SK-N-SH (cell line): Measurements from ENCODE around the gene CBFA2T2. TPM values are rescaled to one million over a fixed set of nuclear protein-coding genes. Genes with fewer than 3 reads are reported as not detected.

Experiments
- CTCF ChIA-PET: fragments of 300-600, 350-600 bp; formaldehyde crosslinking; extraction: SDS; loops from one replicate; lab custom pipeline; 2021; lab: Yijun Ruan, JAX
- POLR2A ChIA-PET: fragments of 350-600 bp; sonication (Branson Sonifier 250); formaldehyde crosslinking; extraction: SDS; loops from one replicate; lab custom pipeline; 2020; ENCODE audit warnings: antibody characterized with exemption, inconsistent platforms; lab: Yijun Ruan, JAX
- DNase-seq: peaks from one replicate; pipeline ENCODE4 v3.0.0; 2012
- H2AFZ ChIP-seq: fragments of 200-600 bp; sonication (generic); 2 replicates; pipeline ENCODE4 v1.8.1; 2016; ENCODE audit warnings: antibody characterized with exemption, mild to moderate bottlenecking, low read depth
- H3F3A ChIP-seq: fragments of 200-600 bp; sonication (generic); replicated peaks from 2 replicates; pipeline ENCODE3; 2016; ENCODE audit warnings: antibody characterized with exemption, mild to moderate bottlenecking; ENCODE audit not compliant: insufficient read depth
- H3K27ac ChIP-seq, 2 experiments: fragments of 200-500 bp in 1 of 2; fragments of 200-600 bp in 1 of 2; sonication (Bioruptor generic) in 1 of 2; sonication (generic), shearing (Covaris generic) in 1 of 2; 2 replicates each; pipeline versions ENCODE4 v1.5.1 to v1.6.1; 2014 to 2016; ENCODE audit warnings: low read depth in 2 of 2, inconsistent platforms in 1 of 2, low read length in 1 of 2, mild to moderate bottlenecking in 1 of 2, mixed read lengths in 1 of 2
- H3K27me3 ChIP-seq: fragments of 200-600 bp; sonication (generic), shearing (Covaris generic); 2 replicates; pipeline ENCODE4 v1.6.1; 2016; ENCODE audit warnings: mixed run types; ENCODE audit not compliant: insufficient read depth
- H3K36me3 ChIP-seq, 2 experiments: fragments of 200-500 bp in 1 of 2; fragments of 200-600 bp in 1 of 2; sonication (Bioruptor generic) in 1 of 2; sonication (generic) in 1 of 2; replicated peaks in 1 of 2; 2 replicates each; pipeline versions ENCODE3 to v1.5.1; 2014 to 2016; ENCODE audit warnings: low read length in 1 of 2, mild to moderate bottlenecking in 1 of 2; ENCODE audit not compliant: insufficient read depth in 2 of 2, control insufficient read depth in 1 of 2
- H3K4me1 ChIP-seq, 2 experiments: fragments of 200-500 bp in 1 of 2; fragments of 200-600 bp in 1 of 2; sonication (Bioruptor generic) in 1 of 2; sonication (generic), shearing (Covaris generic) in 1 of 2; 2 replicates each; pipeline versions ENCODE4 v1.5.1 to v1.6.1; 2014 to 2016; ENCODE audit warnings: low read depth in 1 of 2, low read length in 1 of 2, mixed run types in 1 of 2; ENCODE audit not compliant: insufficient read depth in 2 of 2, control insufficient read depth in 1 of 2
- H3K4me2 ChIP-seq: fragments of 200-600 bp; sonication (generic), shearing (Covaris generic); 2 replicates; pipeline ENCODE4 v1.6.1; 2017; ENCODE audit warnings: mixed run types
- H3K4me3 ChIP-seq, 2 experiments: fragments of 200-500 bp in 1 of 2; fragments of 200-600 bp in 1 of 2; sonication (Bioruptor generic) in 1 of 2; sonication (generic), shearing (Covaris generic) in 1 of 2; 2 replicates each; pipeline versions ENCODE4 v1.5.1 to v1.8.1; 2014 to 2016; ENCODE audit warnings: low read depth in 2 of 2, inconsistent platforms in 1 of 2, low read length in 1 of 2, mild to moderate bottlenecking in 1 of 2, mixed read lengths in 1 of 2, moderate library complexity in 1 of 2
- H3K79me2 ChIP-seq: fragments of 200-600 bp; sonication (generic); 2 replicates; pipeline ENCODE4 v1.8.1; 2017; ENCODE audit warnings: mild to moderate bottlenecking; ENCODE audit not compliant: insufficient read depth
- H3K9ac ChIP-seq: fragments of 200-600 bp; sonication (generic); 2 replicates; pipeline ENCODE4 v1.6.1; 2017; ENCODE audit warnings: mixed run types
- H3K9me2 ChIP-seq: fragments of 200-600 bp; sonication (generic); 2 replicates; pipeline ENCODE4 v1.6.1; 2017; ENCODE audit warnings: mixed run types
- H3K9me3 ChIP-seq: fragments of 200-600 bp; sonication (generic); 2 replicates; pipeline ENCODE4 v1.6.1; 2017; ENCODE audit warnings: mixed run types, mild to moderate bottlenecking, moderate library complexity
- H4K20me1 ChIP-seq: fragments of 200-600 bp; sonication (generic); 2 replicates; pipeline ENCODE4 v1.6.1; 2017; ENCODE audit warnings: mild to moderate bottlenecking, mixed run types; ENCODE audit not compliant: insufficient read depth
- CHD2 ChIP-seq: fragments of 150-350 bp; IDR thresholded peaks from 2 replicates; pipeline ENCODE4 v1.6.1; 2018; ENCODE audit warnings: low read length; ENCODE audit not compliant: partially characterized antibody
- CTCF ChIP-seq: fragments of 200-600 bp; sonication (generic); IDR thresholded peaks from 2 replicates; pipeline ENCODE4 v1.6.1; 2017; ENCODE audit warnings: antibody characterized with exemption, mild to moderate bottlenecking, moderate library complexity
- EP300 ChIP-seq, 2 experiments: IDR thresholded peaks; 2 replicates each; pipeline versions ENCODE4 v1.4.0 to v1.6.1; 2012; ENCODE audit warnings: borderline replicate concordance in 1 of 2, low read depth in 1 of 2, low read length in 1 of 2
- EZH2phosphoT487 ChIP-seq: fragments of 200-600 bp; sonication (generic); IDR thresholded peaks from 2 replicates; pipeline ENCODE4 v1.6.1; 2017; ENCODE audit warnings: low read depth, mixed run types, mild to moderate bottlenecking, antibody characterized with exemption, moderate library complexity, borderline replicate concordance
- FOSL2 ChIP-seq: IDR thresholded peaks from 2 replicates; pipeline ENCODE4 v1.4.0; 2012; ENCODE audit warnings: low read depth, mild to moderate bottlenecking, moderate library complexity, borderline replicate concordance
- GATA2 ChIP-seq: sonication (generic); formaldehyde crosslinking; IDR thresholded peaks from 2 replicates; pipeline ENCODE4 v1.5.0; 2020; ENCODE audit warnings: mild to moderate bottlenecking, missing genetic modification reagents
- JUND ChIP-seq: IDR thresholded peaks from 2 replicates; pipeline ENCODE4 v1.4.0; 2012
- MEF2A ChIP-seq: IDR thresholded peaks from 2 replicates; pipeline ENCODE4 v1.4.0; 2012; ENCODE audit warnings: low read depth, borderline replicate concordance
- MXI1 ChIP-seq: IDR thresholded peaks from 2 replicates; pipeline ENCODE4 v1.6.1; 2012; ENCODE audit warnings: mild to moderate bottlenecking, low read depth, low read length, improper control_type of control experiment
- RAD21 ChIP-seq: IDR thresholded peaks from 2 replicates; pipeline ENCODE4 v1.6.1; 2012; ENCODE audit warnings: mild to moderate bottlenecking, low read length
- RCOR1 ChIP-seq: fragments of 150-350 bp; IDR thresholded peaks from 2 replicates; pipeline ENCODE4 v1.6.1; 2017; ENCODE audit warnings: antibody characterized with exemption, low read length
- RFX5 ChIP-seq: IDR thresholded peaks from 2 replicates; pipeline ENCODE4 v1.6.1; 2012; ENCODE audit warnings: mild to moderate bottlenecking, improper control_type of control experiment, low read length
- RXRA ChIP-seq: IDR thresholded peaks from 2 replicates; pipeline ENCODE4 v1.4.0; 2012; ENCODE audit warnings: low read depth, mild to moderate bottlenecking, borderline replicate concordance
- SMC3 ChIP-seq: IDR thresholded peaks from 2 replicates; pipeline ENCODE4 v1.6.1; 2012; ENCODE audit warnings: low read depth, low read length, improper control_type of control experiment
- TAF1 ChIP-seq: IDR thresholded peaks from 2 replicates; pipeline ENCODE4 v1.6.1; 2012; ENCODE audit warnings: low read depth, mild to moderate bottlenecking, low read length, moderate library complexity, borderline replicate concordance
- TCF12 ChIP-seq: IDR thresholded peaks from 2 replicates; pipeline ENCODE4 v1.4.0; 2012
- USF2 ChIP-seq: fragments of 150-350 bp; IDR thresholded peaks from 2 replicates; pipeline ENCODE4 v1.6.1; 2017; ENCODE audit warnings: antibody characterized with exemption, low read length, low read depth, borderline replicate concordance
- WGBS: methylation state at CpG from one replicate; pipeline ENCODE4 v1.1.6; 2017; ENCODE audit warnings: low lambda C conversion rate; 5-methylcytosine and 5-hydroxymethylcytosine counted together
- polyA plus RNA-seq, 3 experiments: library from polyadenylated mRNA; depleted of rRNA; stranded (reverse); fragments of >200 nt; gene quantifications; 2 replicates each; pipeline ENCODE4 v1.2.3, GENCODE V29; 2012
- TF ChIP-seq, protein P1 (sequence below): IDR thresholded peaks from 2 replicates; pipeline ENCODE4 v1.4.0; 2012; ENCODE audit warnings: low read depth, borderline replicate concordance
- TF ChIP-seq, protein P2 (sequence below): fragments of 150-350 bp; IDR thresholded peaks from 2 replicates; pipeline ENCODE4 v1.6.1; 2016; ENCODE audit warnings: mild to moderate bottlenecking, low read depth, low read length

The CBFA2T2 gene
- polyA plus RNA-seq, 1 of the 3 experiments (the other 2 are of a cell fraction) = 11.0 TPM

DNA sequence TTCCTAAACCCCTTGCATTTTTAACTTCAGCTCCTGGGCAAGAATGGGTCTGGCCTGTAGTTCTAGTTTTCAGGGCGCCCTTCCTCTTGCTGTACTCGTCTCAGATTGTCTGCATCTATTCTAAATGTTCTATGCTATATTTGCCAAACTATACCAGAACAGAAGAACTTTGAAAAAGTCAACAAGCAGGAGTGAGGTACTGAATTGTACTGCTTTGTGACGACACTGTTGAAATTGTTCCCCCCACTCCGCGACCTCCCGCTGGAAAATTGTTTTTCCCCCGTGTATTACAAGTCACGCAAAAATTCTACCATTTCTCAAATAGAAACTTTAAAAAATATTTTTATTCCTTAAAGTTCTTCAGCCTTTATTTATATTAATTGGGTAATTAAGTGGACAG lies 73.9 kb downstream of the CBFA2T2 start:
- H3K4me3 ChIP-seq = peak overlapping the region in 1 of 2 experiments; percentile 21; a peak in 2 of 4 replicates
- TF ChIP-seq MXI1 (no peak), USF2 (no peak), RCOR1 (no peak), EZH2phosphoT487 (no peak), RXRA (no peak), TCF12 (no peak), JUND (no peak), RFX5 (no peak), SMC3 (no peak), FOSL2 (no peak)
- TF ChIP-seq, protein P1, sequence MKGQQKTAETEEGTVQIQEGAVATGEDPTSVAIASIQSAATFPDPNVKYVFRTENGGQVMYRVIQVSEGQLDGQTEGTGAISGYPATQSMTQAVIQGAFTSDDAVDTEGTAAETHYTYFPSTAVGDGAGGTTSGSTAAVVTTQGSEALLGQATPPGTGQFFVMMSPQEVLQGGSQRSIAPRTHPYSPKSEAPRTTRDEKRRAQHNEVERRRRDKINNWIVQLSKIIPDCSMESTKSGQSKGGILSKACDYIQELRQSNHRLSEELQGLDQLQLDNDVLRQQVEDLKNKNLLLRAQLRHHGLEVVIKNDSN = no peak
- TF ChIP-seq, protein P2, sequence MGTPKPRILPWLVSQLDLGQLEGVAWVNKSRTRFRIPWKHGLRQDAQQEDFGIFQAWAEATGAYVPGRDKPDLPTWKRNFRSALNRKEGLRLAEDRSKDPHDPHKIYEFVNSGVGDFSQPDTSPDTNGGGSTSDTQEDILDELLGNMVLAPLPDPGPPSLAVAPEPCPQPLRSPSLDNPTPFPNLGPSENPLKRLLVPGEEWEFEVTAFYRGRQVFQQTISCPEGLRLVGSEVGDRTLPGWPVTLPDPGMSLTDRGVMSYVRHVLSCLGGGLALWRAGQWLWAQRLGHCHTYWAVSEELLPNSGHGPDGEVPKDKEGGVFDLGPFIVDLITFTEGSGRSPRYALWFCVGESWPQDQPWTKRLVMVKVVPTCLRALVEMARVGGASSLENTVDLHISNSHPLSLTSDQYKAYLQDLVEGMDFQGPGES = no peak
- no peaks in the 10 kb centered on the region for H3K27me3 ChIP-seq
- ChIA-PET POLR2A (interaction anchor here (2.6 kb wide), 1 partner anchor 13 kb away, joined by 27 read pairs; no protein-coding TSS in a partner anchor), CTCF (interaction anchor here (2.4 to 4.2 kb wide), 2 partner anchors 12 to 106 kb away, joined by 9 to 24 read pairs; no protein-coding TSS in a partner anchor)
- peaks cover 15% of the 10 kb centered on the region for H3F3A ChIP-seq
- H2AFZ ChIP-seq = no peak overlapping the region
- peaks cover 4 to 24% of the 10 kb centered on the region in 2 experiments; a peak in 3 of 4 replicates for H3K4me1 ChIP-seq
- DNase-seq = no peak
- H3K9me2 ChIP-seq = no peaks in the 10 kb centered on the region
- peaks cover 15% of the 10 kb centered on the region; the same call in 1 of the 2 replicates for H4K20me1 ChIP-seq
- no peaks in the 10 kb centered on the region for H3K36me3 ChIP-seq
- H3K79me2 ChIP-seq = peaks cover 11% of the 10 kb centered on the region; the same call in 1 of the 2 replicates
- no peaks in the 10 kb centered on the region for H3K9me3 ChIP-seq
- H3K4me2 ChIP-seq = no peak overlapping the region
- H3K9ac ChIP-seq = no peak overlapping the region
- 96% methylated on average over 8 of the region's 8 CpGs for WGBS
- H3K27ac ChIP-seq = peak overlapping the region in 1 of 2 experiments; percentile 97; a peak in 2 of 4 replicates

DNA sequence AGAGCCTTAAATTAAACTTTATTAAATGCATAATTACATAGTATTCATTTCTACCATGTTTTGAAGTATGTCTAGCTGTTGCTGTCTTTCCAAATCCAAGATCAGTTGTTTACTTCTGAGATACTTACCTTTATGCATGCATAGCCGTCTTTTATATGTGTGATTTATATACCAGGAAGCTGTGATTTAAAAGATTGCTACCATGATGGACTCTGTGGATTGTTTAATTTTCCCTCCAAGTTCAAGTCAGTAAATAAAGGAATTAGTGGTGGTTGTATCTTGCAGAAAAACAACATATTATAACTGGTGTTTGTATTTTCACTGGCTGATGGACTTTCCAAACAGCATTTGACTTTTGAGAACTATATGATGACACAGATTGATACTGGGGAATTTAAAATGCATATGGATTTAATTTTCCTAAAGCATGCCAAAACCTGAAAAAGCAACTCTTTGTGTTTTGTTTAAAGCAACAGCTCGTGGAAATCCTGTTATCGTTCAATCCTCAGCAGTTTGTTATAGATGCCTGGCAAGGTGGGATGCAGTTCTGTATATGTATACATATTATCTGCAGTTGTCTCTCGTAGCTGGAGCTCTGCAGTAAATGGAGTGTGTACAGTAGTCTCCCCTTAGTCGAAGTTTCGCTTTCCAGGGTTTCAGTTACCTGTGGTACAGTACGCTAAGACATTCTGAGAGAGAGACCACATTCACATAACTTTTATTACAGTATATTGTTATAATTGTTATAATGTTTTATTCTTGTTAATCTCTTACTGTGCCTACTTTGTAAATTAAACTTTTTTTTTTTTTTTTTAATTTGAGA lies 77.1 kb downstream of the CBFA2T2 start:
- Histone ChIP-seq H3K79me2 (peaks cover 22% of the 10 kb centered on the region; the same call in 1 of the 2 replicates), H3F3A (peaks cover 8% of the 10 kb centered on the region), H2AFZ (no peak overlapping the region), H3K4me3 (no peak overlapping the region), H3K9me2 (no peaks in the 10 kb centered on the region), H3K36me3 (peaks cover 0 to 4% of the 10 kb centered on the region in 2 experiments), H4K20me1 (peaks cover 15% of the 10 kb centered on the region; the same call in 1 of the 2 replicates), H3K9ac (no peak overlapping the region), H3K4me2 (no peak overlapping the region), H3K27me3 (no peaks in the 10 kb centered on the region), H3K9me3 (no peaks in the 10 kb centered on the region), H3K4me1 (peaks cover 2 to 35% of the 10 kb centered on the region in 2 experiments; a peak in 3 of 4 replicates), H3K27ac (peak overlapping the region in 1 of 2 experiments; percentile 98; a peak in 2 of 4 replicates)
- POLR2A ChIA-PET = interaction anchor here (0.8 to 1.1 kb wide), 2 partner anchors 10 to 12 kb away, joined by 4 to 6 read pairs; no protein-coding TSS in a partner anchor
- CTCF ChIA-PET = interaction anchor here (0.8 to 3.5 kb wide), 4 partner anchors 10 to 86 kb away, joined by 3 to 19 read pairs (median 4); no protein-coding TSS in a partner anchor
- WGBS = 57% methylated on average over 7 of the region's 7 CpGs
- no peak for DNase-seq
- TF ChIP-seq MEF2A (no peak), TAF1 (no peak), RAD21 (peak; percentile 28), GATA2 (CRISPR knock-in tag) (peak; percentile 47; the same call in 1 of the 2 replicates), CTCF (no peak), MXI1 (peak; percentile 56; the same call in 1 of the 2 replicates), CHD2 (peak; percentile 53), EZH2phosphoT487 (no peak), RCOR1 (peak; percentile 45; the same call in 1 of the 2 replicates), TCF12 (peak; percentile 68), EP300 (IDR thresholded peaks at IDR 0.05; ENCODE audit: borderline replicate concordance in 1 of 2, low read depth in 1 of 2, low read length in 1 of 2) (peak in 1 of 2 experiments; percentile 67; a peak in 2 of 4 replicates)
